Stomach (tissue), 4 donors: ENCODE results near the gene C1R.

Experiments
- CTCF ChIP-seq, 7 experiments: fragments of 450-650 bp in 4 of 7; fragments of 200-600 bp in 3 of 7; sonication (generic) in 3 of 7; IDR thresholded peaks; one replicate each; pipeline ENCODE4 v1.5.1; 2016 to 2019; ENCODE audit warnings: antibody characterized with exemption in 7 of 7, control low read depth in 2 of 7, mild to moderate bottlenecking in 1 of 7
- POLR2AphosphoS5 ChIP-seq, 3 donors: sonication (generic); formaldehyde crosslinking; IDR thresholded peaks; one replicate each; pipeline ENCODE4 v1.6.1; 2016; ENCODE audit warnings: antibody characterized with exemption in 3 of 3

GRCh38 chr12:7120166-7120565 is 27.9 kb upstream of the C1R start:
- TF ChIP-seq CTCF (IDR thresholded peaks at IDR 0.05): no peak
- TF ChIP-seq POLR2AphosphoS5 (IDR thresholded peaks at IDR 0.05): no peak
